ENCODE results near the gene LAMB3.
A peak's percentile ranks its signal among the peaks of the same experiment; 100 is the strongest.

LAMB3 gene

GRCh38 chr1:209595599-209596285 lies 56.5 kb downstream of the LAMB3 start:
- no peak for DNase-seq (ENCODE audit: low spot score)

- no peak for DNase-seq (ENCODE audit: low spot score)
Measured at GRCh38 chr1:209595028-209595427, 57.2 kb downstream of the LAMB3 start.

- DNase-seq (ENCODE audit: low spot score) = no peak
Measured at GRCh38 chr1:209594440-209594839, 57.8 kb downstream of the LAMB3 start.

GRCh38 chr1:209593747-209594146 lies 58.5 kb downstream of the LAMB3 start:
- DNase-seq (ENCODE audit: low spot score) = no peak

GRCh38 chr1:209590405-209590804 lies 61.8 kb downstream of the LAMB3 start:
- DNase-seq (ENCODE audit: low spot score) = peak; percentile 23

- no peak for DNase-seq (ENCODE audit: low spot score)
Measured at GRCh38 chr1:209589863-209590262, 62.4 kb downstream of the LAMB3 start.

GRCh38 chr1:209589440-209589839 lies 62.8 kb downstream of the LAMB3 start:
- DNase-seq (ENCODE audit: low spot score) = no peak

- DNase-seq (ENCODE audit: low spot score) = no peak
Measured at GRCh38 chr1:209587789-209588188, 64.4 kb downstream of the LAMB3 start.

GRCh38 chr1:209586221-209586740 lies 65.9 kb downstream of the LAMB3 start:
- no peak for DNase-seq (ENCODE audit: low spot score)

- peak; percentile 55 for DNase-seq (ENCODE audit: low spot score)
Measured at GRCh38 chr1:209585672-209586071, 66.6 kb downstream of the LAMB3 start.

- no peak for DNase-seq (ENCODE audit: low spot score)
Measured at GRCh38 chr1:209585197-209585596, 67.0 kb downstream of the LAMB3 start.

- no peak for DNase-seq (ENCODE audit: low spot score)
Measured at GRCh38 chr1:209584231-209584672, 68.0 kb downstream of the LAMB3 start.

- DNase-seq (ENCODE audit: low spot score) = no peak
Measured at GRCh38 chr1:209583408-209583807, 68.8 kb downstream of the LAMB3 start, which contains the start of gene CAMK1G. TSS of gene CAMK1G (plus strand) at chr1:209583714. CDS start at chr1:209594984, 11,270 bp downstream.

- no peak for DNase-seq (ENCODE audit: low spot score)
Measured at GRCh38 chr1:209580577-209580976, 71.6 kb downstream of the LAMB3 start.

GRCh38 chr1:209577346-209577745 lies 74.9 kb downstream of the LAMB3 start:
- no peak for DNase-seq (ENCODE audit: low spot score)

- peak; percentile 83 for DNase-seq (ENCODE audit: low spot score)
Measured at GRCh38 chr1:209576392-209577197, 75.6 kb downstream of the LAMB3 start.

- DNase-seq (ENCODE audit: low spot score) = no peak
Measured at GRCh38 chr1:209570743-209571142, 81.5 kb downstream of the LAMB3 start.

GRCh38 chr1:209569455-209570207 lies 82.6 kb downstream of the LAMB3 start:
- peak; percentile 83 for DNase-seq (ENCODE audit: low spot score)

- DNase-seq (ENCODE audit: low spot score) = no peak
Measured at GRCh38 chr1:209567698-209568175, 84.5 kb downstream of the LAMB3 start.

- peak; percentile 92 for DNase-seq (ENCODE audit: low spot score)
Measured at GRCh38 chr1:209565759-209566678, 86.2 kb downstream of the LAMB3 start.
